ENCODE measurements around the gene ADAD2.
A peak's percentile ranks its signal among the peaks of the same experiment; 100 is the strongest.

ADAD2 gene

GRCh38 chr16:84177741-84178073, 13.2 kb upstream of the ADAD2 start:
- DNase-seq: no peak

DNA sequence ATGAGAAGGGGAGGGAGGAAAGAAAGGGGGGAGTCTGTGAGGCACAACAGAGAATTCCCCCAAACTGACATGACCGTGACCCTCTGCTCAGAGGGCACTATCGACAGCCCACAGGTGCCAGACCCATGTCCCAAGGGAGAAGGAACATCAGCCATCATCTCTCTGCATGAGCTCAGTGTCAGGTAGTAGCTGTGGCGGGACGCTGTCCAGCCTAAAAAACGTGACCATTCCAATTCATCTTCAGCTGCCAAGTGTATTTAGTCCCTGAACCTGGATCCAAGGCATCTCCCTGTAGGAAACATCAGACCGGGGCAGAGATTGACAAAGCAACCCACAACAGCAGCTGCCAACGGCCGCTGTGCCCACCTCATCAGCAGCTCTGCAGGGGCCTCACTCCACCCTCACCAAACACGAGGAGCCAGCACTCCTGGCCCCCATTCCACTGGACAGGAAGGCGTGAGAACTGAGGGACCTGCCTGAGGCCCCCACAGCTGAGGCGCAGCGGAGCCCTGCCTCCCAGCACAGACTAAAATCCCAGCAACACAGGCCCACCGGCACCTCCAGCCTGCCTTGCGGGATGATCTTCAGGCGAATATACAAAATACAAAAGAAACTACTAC, 12.7 kb upstream of the ADAD2 start:
- DNase-seq: no peak

DNA sequence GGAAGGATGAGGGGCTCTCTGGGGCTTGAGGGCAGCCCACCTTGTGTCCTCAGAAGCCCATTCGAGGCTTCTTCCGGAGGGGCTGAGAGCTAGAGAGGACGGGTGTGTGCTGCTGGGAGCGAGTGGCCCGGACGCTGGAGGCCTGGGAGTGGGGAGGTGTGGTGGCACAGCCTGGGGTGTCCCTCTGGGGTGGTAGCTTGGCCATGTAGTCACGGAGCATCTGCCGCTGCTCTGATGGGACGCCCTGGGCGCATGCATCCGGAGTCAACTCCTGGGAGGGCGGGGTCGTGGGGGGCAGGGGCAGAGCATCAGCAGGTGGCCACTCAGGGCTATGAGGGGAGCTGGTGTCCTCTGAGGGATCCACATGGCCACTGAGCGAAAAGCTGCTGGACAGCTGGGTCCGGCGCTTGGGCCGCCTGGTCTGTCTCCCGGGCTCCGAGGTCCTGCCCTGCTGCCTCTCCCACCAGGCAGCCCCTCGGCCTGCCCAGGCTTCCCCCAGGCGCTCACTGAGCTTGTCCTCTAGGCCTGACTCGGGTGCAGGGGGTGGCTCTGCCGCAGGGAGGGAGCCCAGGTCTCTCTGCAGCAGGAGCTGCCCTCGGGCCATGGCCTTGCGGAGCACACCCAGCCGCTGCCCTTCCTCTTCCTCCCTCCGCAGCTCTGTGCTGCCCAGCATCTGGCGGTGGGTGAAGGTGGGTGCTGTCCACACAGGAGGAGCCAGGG, 11.9 kb upstream of the ADAD2 start:
- DNase-seq: no peak

- DNase-seq: no peak
These were observed 11.2 kb upstream of the ADAD2 start for GRCh38 chr16:84179612-84180320.

DNA sequence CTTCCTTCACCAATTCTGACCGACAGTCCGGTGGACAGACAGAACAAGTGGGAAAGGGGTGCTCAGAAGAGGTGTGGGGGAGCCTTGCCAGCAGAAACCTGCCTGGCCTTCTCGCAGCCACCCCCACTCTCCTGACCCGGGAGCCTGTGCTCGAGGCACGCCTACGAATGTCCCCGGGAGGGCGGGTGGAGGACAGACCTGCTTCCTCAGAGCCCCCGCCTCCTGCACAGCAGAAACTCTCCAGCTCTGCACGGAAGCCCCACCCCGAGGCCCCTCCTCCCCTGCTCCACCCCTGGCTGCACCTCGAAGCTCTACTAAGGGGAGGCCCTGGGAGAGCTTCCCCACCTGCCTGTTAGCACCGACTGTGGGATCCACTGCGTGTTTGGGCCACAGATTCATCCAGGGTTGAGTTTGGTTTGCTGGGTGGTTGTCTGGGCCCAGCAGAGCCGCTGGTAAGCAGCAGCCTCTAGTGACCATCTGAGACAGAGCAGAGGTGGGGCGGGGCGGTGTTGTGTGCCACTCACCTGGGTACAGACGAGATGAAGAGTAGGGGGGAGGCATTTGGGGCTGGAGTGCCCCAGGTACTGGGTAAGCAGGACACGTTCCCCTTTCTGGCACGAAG, 10.3 kb upstream of the ADAD2 start:
- DNase-seq: no peak

DNA sequence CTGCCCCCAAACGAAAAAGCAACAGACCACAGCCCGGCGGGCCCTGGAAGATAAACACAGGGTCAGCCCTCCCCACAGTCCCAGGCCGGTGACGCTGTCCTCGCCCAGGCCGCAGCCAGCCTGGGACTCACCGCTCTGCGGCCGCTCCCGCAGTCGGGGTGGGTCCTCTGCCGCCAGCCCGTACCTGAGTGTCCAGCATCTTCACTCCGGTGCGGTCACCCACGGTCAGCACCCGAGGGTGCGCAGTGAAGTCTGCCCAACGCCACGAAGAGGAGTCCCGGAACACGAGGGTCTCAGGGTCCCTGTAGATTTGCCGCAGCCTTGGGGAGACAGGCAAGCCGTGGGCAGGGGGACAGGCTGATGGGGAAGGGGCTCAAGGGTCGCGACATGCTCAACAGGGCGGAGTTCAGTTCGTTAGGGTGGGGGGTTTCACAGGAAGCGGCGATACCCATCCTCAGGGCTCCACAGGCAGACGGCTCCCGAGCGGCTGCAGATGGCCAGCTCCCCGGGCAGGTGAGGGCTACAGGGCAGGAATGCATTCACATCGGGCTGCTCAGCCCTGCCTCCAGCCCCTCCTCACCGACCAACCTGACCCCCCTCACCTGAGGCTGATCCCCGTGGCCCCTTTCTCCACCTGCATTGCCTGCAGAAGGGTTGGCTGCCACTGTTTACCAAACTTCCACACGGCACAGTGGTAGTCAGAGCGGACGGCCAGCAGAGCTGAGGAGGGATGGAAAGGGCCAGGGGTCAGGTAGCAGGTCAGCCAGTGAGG, 9.6 kb upstream of the ADAD2 start:
- DNase-seq: no peak

DNA sequence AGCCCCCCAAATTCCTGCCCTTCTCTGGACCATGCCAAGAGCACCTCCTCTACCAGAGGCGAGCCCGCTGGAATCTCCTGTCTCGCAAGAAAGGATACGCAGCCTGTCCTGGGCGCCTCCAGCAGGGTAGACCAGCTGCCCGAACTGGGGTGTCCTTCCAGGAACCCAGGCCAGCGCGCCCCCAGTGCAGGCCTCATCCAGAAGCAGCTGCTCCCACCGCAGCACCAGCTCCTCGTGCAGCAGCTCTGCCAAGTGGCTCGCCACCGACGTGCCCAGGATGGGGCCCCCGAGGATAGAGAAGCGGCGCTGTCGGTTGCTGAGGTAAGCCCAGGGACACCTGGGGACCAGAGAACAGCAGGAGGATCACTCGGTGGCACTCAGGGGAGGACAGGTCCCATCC, 8.9 kb upstream of the ADAD2 start:
- no peak for DNase-seq

- no peak for DNase-seq
These were observed 8.0 kb upstream of the ADAD2 start for GRCh38 chr16:84182680-84183571.

DNA sequence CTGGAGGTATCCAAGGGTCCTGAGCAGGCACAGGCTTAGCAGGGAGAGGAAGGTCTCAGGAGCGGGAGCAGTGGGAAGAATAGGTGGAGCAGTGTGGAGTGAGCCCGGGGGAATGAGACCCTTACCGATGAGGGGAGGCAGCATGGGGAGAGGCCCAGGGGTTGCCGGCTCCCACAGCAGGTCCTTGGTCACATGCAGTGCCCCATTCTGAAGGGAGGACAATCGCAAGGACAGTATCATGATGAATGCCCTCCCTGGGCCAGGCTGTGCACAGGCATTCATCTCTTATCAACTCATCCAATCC, 7.4 kb upstream of the ADAD2 start:
- no peak for DNase-seq

DNA sequence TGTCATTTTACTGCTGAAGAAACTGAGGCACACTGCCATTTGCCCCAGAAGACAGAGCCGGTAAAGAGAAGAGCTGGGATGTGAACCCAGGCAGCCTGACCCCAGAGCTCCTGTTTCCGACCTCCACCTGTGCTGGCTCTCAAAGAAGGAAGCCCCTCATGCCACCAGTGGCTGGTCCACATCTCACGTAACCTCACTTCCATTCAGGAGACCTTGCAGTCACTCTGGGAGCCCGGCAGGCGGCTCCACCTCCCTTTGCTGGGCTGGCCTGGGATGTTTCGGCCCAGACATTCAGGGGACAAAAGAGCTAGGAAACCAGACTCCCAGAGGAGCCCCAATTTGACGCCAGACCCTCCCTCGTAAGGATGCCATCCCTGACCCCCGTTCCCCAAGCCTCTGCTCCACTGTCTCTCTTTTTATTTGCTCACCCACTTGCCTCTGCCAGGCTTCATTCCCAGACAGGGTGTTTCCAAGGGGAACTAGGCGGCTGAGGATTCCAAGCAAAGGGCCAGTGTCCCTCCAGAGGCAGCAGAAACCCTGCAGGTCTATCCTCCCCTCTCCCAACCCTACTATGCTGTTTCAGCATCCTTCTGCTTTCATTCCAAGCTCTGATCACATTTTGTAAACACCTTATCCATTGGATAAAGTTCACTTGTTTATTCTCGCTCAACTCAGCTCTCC, 6.9 kb upstream of the ADAD2 start:
- no peak for DNase-seq

DNA sequence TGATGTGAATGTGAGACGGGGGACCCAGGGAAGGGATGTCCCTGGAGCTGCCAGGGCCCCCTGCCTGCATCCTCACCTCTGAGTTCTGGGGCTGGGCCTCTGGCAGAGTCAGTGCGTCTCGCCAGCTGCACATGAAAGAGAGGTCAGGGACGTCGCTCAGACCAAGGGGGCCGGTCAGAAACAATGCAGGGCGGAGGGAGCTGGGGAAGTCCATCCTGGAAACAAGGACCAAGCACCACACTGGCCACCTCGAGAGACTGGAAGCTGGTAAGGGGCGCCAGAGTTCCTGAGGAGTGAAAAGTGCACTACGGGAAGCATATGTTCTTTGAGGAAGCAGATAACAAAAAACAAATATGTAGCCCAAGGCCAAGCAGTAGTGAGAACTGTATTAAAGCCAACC, 6.2 kb upstream of the ADAD2 start:
- DNase-seq: no peak

DNA sequence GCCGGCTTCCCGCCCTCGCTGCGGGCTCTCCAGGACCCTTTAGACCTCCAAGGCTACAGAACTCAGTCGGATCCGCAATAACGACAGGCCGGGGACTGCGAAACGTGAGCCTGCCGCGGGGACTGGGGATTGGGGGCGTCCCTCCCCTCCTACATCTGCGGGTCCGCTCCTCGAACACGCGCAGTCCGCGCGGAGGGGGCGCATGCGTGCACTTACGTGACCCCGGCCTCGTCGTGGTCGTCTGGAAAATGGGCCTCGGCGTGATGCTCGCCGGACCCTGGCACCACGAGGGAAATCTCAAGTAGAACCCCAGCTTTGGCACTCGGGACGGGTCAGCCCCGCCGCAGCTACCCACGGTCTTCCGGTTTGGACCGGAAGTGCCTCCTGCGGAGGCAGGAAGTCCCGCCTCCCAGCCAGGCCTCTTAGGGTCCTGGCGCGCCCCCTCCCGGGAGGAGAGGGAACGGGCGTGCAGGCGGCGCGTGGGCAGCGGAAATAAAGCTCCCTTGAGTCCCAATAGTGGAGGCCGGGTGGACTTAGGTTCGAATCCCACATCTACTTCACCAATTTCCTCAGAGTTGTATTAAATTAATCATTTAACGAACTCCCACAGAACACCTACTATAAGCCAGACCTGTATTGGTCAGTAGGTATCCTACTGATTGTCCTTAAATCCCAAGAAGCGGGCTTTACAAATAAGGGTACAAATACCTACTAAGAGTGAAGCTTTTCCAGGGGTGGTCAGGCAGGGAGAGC, 4.1 kb upstream of the ADAD2 start, which contains the start of gene TAF1C:
TSS of gene TAF1C (minus strand) at position 373 of the 753 bp plus-strand sequence. CDS start 2,069 bp downstream, outside the sequence.
- peak; percentile 93 for DNase-seq

DNA sequence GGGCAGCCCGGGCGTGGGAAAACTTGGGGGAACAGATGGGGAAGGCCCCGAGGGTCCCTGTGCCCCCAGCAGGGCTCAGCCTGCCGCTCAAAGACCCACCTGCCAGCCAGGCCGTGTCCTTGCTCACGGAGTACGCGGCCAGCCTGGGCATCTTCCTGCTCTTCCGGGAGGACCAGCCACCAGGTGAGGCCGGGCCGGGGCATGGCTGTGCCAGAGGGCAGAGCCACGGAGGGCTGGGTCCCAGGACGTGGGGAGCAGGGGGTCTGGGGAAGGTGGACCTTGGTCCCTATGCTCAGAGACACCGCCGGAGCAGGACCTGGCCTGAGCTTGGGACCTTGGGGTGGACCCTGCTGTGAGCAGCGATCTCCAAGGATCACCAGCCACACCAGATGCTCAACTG, 509 bp downstream of the ADAD2 start:
- DNase-seq: no peak

- DNase-seq: no peak
These were observed 2.5 kb downstream of the ADAD2 start for GRCh38 chr16:84193480-84193879.

GRCh38 chr16:84194018-84194417, 3.1 kb downstream of the ADAD2 start:
- DNase-seq: no peak

- DNase-seq: no peak
These were observed 3.7 kb downstream of the ADAD2 start for GRCh38 chr16:84194470-84195200.

DNA sequence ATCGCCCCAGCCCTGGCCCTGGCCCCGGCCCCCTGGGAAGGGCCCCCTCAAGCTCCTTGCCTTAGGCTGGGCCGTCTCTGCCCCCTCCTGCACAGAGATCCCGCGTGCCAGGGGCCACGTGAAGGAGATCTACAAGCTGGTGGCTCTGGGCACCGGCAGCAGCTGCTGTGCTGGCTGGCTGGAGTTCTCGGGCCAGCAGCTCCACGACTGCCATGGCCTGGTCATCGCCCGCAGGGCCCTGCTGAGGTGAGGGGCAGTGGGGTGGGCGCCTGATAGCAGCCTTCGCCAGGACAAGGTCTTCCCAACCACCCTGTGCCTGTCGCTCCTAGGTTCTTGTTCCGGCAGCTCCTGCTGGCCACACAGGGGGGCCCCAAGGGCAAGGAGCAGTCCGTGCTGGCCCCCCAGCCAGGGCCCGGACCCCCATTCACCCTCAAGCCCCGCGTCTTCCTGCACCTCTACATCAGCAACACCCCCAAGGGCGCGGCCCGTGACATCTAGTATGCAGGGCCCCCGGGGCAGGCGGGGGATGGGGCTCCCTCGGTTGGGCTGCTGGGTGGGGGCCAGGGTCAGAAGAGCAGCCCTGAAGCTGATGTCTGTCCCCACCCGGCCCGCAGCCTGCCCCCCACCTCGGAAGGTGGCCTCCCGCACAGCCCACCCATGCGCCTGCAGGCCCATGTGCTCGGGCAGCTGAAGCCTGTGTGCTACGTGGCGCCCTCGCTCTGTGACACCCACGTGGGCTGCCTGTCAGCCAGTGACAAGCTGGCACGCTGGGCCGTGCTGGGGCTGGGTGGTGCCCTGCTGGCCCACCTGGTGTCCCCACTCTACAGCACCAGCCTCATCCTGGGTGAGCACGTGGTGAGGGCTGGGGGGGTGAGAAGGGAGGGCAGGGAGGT, 4.5 kb downstream of the ADAD2 start:
- DNase-seq: no peak

- no peak for DNase-seq
These were observed 5.1 kb downstream of the ADAD2 start for GRCh38 chr16:84196101-84196500.
